Stimulated activated naive CD8-positive, alpha-beta T cell treated with anti-CD3 and anti-CD28 coated beads, Interleukin-15, amount 100 ng/mL, for 72 hours (primary cell): ENCODE data around the gene ONECUT2.

Experiments
- ATAC-seq: fragments of 150-1000 bp; cut with Tn5 transposase; 2 replicates; pipeline ENCODE4 v1.10.0; 2021; ENCODE audit warnings: mild to moderate bottlenecking, moderate library complexity
- DNase-seq, 2 donors: peaks; one replicate each; pipeline ENCODE4 v3.0.0; 2021 to 2022
- H3K27ac Mint-ChIP-seq, 2 donors: one replicate each; pipeline ENCODE4 v1.8.0; 2022; ENCODE audit warnings: mild to moderate bottlenecking in 2 of 2, mixed read lengths in 2 of 2, moderate library complexity in 2 of 2
- H3K27me3 Mint-ChIP-seq: one replicate; pipeline ENCODE4 v1.8.0; 2022; ENCODE audit warnings: mixed read lengths
- H3K4me1 Mint-ChIP-seq: one replicate; pipeline ENCODE4 v1.8.0; 2022; ENCODE audit warnings: mild to moderate bottlenecking, mixed read lengths
- H3K4me3 Mint-ChIP-seq, 2 donors: one replicate each; pipeline ENCODE4 v1.8.0; 2022; ENCODE audit warnings: mild to moderate bottlenecking in 2 of 2, mixed read lengths in 2 of 2, moderate library complexity in 1 of 2
- H3K9me3 Mint-ChIP-seq, 2 donors: one replicate each; pipeline ENCODE4 v1.8.0; 2022; ENCODE audit warnings: mixed read lengths in 2 of 2

Gene ONECUT2

DNA sequence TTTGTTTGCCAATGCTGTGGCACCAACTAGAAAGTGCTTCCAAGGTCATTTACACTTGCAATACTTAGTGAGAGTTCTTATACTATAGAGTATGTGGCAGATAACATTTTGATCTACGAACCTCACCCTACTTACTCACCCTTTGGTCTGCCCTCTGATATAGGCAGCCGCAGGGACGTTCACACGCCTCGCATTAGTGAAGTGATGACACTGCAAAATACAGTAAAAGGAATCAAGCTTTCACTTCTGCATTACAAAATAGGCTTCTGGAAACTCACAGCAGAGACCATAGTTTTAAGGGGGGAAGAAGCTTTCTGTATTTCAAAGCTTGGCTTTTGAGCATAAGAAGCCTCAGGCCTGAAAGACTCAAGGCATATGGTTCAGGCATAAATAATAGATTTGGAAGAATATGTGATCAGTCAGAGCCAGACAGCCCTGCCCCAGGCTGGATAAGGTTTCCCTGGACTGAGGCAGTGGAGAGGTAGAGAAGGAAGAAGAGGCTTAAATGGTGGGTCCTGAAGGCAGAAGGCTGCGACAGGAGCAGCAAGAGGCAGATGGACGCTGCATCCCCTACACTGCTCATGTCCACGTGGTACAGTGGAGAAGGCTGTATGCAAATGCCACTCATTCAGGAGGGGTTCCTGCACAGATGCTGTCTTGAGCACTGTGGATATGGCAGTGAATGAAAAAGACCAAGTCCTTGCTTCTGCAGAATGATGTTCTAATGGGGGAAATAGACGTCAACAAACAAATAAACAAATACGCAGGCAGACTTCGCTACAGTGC, 88.2 kb downstream of the ONECUT2 start:
- no peak for ATAC-seq
- peaks cover 21% of the 10 kb centered on the region for H3K27me3 Mint-ChIP-seq
- no peak for DNase-seq
- peak overlapping the region in 1 of 2 donors; percentile 49 for H3K27ac Mint-ChIP-seq
- H3K4me1 Mint-ChIP-seq = no peaks in the 10 kb centered on the region
- H3K9me3 Mint-ChIP-seq = no peaks in the 10 kb centered on the region
- no peak overlapping the region for H3K4me3 Mint-ChIP-seq

DNA sequence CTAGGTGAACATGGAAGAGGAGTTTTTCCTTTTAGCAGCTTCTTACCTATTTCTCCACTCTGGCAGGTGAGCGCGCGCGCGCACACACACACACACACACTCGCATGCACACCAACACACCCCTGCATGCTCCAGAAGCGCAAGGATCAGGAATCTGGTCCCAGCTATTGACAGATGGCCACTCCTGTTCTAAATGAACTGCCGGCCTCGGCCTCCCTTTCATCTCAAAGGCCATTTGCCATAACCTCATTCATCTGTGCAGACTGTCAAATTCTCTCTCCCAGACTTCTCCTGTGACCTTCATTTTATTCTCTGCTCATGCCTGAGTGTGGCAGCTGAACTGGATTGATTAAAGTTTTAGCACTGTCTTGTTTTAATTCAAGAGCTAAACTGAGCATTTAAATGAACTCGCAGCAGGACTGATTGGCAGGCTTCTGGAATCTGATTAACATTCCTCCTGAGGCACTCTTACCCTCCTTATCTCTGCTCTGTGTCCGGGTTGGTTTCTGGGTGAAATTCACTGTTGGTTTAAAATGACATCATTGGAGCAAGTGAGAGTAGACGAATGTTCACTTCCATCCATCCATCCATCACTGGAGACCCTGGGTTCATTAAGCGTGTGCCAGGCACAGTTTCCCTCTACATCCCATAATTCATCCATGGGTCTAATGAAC, 92.5 kb downstream of the ONECUT2 start:
- H3K9me3 Mint-ChIP-seq = no peaks in the 10 kb centered on the region
- H3K4me3 Mint-ChIP-seq = no peak overlapping the region
- no peaks in the 10 kb centered on the region for H3K4me1 Mint-ChIP-seq
- ATAC-seq (no peak), DNase-seq (no peak)
- no peak overlapping the region for H3K27ac Mint-ChIP-seq
- peaks cover 7% of the 10 kb centered on the region for H3K27me3 Mint-ChIP-seq

DNA sequence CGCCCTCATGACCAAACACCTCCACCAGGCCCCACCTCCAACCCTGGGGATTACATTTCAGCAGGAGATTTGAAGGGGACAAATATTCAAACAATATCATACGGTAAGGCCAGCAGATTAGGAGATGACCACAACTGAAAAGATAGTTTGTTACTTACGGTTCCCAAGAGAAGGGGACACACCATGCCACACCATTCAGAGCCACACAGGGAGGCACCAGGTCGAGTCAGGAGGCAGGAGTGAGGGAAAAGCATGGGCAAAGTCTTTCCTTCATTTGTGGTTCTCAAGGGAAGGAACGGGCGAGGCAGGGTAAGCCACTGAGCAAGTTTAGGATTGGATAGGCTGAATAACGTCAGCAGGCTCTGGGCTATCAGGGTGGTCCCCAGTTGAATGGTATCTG, 94.0 kb downstream of the ONECUT2 start:
- no peak for ATAC-seq
- DNase-seq = no peak
- H3K9me3 Mint-ChIP-seq = no peaks in the 10 kb centered on the region
- no peaks in the 10 kb centered on the region for H3K27me3 Mint-ChIP-seq
- H3K27ac Mint-ChIP-seq = no peak overlapping the region
- H3K4me1 Mint-ChIP-seq = no peaks in the 10 kb centered on the region
- no peak overlapping the region for H3K4me3 Mint-ChIP-seq

GRCh38 chr18:57533006-57533867, 98.1 kb downstream of the ONECUT2 start:
- Mint-ChIP-seq H3K27me3 (no peaks in the 10 kb centered on the region), H3K9me3 (no peaks in the 10 kb centered on the region), H3K4me3 (no peak overlapping the region), H3K27ac (no peak overlapping the region), H3K4me1 (no peaks in the 10 kb centered on the region)
- no peak for ATAC-seq
- DNase-seq = no peak

DNA sequence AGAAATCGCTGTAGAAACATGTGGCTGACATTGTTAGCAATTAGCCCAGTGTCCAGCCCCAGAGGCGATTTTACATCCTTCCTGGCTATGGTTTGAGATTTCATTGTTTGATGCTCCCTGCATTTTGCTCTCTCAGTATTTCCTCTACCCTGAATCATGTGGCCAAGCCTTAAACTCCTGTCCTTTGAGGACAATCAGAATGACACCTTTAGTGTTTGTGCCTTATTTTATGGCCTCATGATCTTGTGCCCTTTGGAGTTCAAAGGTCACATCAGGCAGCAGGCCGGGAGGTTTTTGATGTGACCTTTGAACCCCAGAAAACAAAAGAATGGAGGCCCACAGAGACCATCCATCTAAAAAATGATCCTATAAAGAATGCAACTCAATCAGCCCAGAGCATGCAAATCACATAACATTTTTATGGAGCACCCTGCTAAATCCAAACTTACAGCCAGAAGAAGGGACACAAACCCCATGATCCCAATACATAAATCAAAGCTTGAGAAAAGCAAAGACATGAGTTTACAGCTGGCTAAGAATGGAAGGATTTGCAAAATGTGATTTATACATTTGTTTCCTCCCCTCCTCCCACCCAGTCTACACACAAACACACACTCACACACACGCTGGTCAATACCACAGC, 98.8 kb downstream of the ONECUT2 start:
- no peaks in the 10 kb centered on the region for H3K9me3 Mint-ChIP-seq
- H3K4me3 Mint-ChIP-seq = no peak overlapping the region
- no peaks in the 10 kb centered on the region for H3K27me3 Mint-ChIP-seq
- DNase-seq (no peak), ATAC-seq (no peak)
- H3K27ac Mint-ChIP-seq = no peak overlapping the region
- no peaks in the 10 kb centered on the region for H3K4me1 Mint-ChIP-seq

DNA sequence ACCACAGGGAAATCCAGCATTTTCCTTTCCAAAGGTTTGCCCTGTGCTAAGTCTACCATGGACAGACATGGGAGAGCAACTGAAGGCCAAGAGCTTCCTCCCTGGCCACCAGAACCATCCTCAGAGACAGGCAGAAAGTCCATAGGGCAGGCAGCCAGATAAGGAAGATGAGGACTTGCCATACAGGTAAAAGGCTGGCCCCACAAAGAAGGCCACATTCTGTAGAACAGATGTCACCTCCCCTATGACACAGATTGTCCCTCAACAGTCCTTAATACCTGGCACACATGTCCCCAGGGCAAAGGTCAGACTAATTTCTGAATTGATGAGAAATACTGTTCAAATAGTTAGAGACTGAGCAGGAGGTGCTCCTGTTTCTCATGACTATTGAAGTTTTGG, 99.3 kb downstream of the ONECUT2 start:
- H3K4me3 Mint-ChIP-seq = no peak overlapping the region
- no peak for ATAC-seq
- DNase-seq = no peak

GRCh38 chr18:57538614-57539013, 103.4 kb downstream of the ONECUT2 start:
- Mint-ChIP-seq H3K9me3 (no peaks in the 10 kb centered on the region), H3K4me3 (no peak overlapping the region), H3K27me3 (no peaks in the 10 kb centered on the region), H3K27ac (no peak overlapping the region), H3K4me1 (no peaks in the 10 kb centered on the region)
- ATAC-seq = no peak
- no peak for DNase-seq

More for the DNA sequence above, 99.3 kb downstream of the ONECUT2 start:
- H3K27ac Mint-ChIP-seq = peak overlapping the region in 1 of 2 donors; percentile 30
- no peaks in the 10 kb centered on the region for H3K4me1 Mint-ChIP-seq
- no peaks in the 10 kb centered on the region for H3K9me3 Mint-ChIP-seq
- no peaks in the 10 kb centered on the region for H3K27me3 Mint-ChIP-seq

GRCh38 chr18:57539702-57540101, 104.5 kb downstream of the ONECUT2 start:
- Mint-ChIP-seq H3K27ac (no peak overlapping the region), H3K4me1 (peaks cover under 1% of the 10 kb centered on the region), H3K4me3 (no peak overlapping the region), H3K27me3 (no peaks in the 10 kb centered on the region), H3K9me3 (no peaks in the 10 kb centered on the region)
- ATAC-seq = no peak
- DNase-seq = no peak
